K562 (cell line): ENCODE data around the gene DCTD. TPM values are rescaled to one million over a fixed set of nuclear protein-coding genes. Genes with fewer than 3 reads are reported as not detected.
A peak's percentile ranks its signal among the peaks of the same experiment; 100 is the strongest.

Experiments
- CBX8 ChIP-seq: fragments of 200-600 bp; sonication (generic); IDR thresholded peaks from 2 replicates; pipeline ENCODE4 v1.6.1; 2012; ENCODE audit warnings: borderline replicate concordance, mixed run types, low read depth, mild to moderate bottlenecking, moderate library complexity, mixed read lengths, low read length, control low read depth, inconsistent platforms; ENCODE audit not compliant: poor library complexity, severe bottlenecking; ENCODE audit errors: extremely low read depth
- CC2D1A ChIP-seq: fragments of 450-650 bp; IDR thresholded peaks from 2 replicates; pipeline ENCODE4 v1.6.1; 2017; ENCODE audit warnings: mild to moderate bottlenecking
- CREM ChIP-seq: IDR thresholded peaks from 2 replicates; pipeline ENCODE4 v1.6.1; 2014; ENCODE audit warnings: antibody characterized with exemption, low read depth
- E2F8 ChIP-seq: fragments of 450-650 bp; IDR thresholded peaks from 2 replicates; pipeline ENCODE4 v1.7.1; 2018; ENCODE audit warnings: mild to moderate bottlenecking, low read depth; ENCODE audit not compliant: partially characterized antibody
- ELK3 ChIP-seq: fragments of 450-650 bp; formaldehyde crosslinking; IDR thresholded peaks from 2 replicates; pipeline ENCODE4 v1.4.0; 2020; ENCODE audit warnings: mild to moderate bottlenecking
- FOXA1 ChIP-seq: fragments of 450-650 bp; IDR thresholded peaks from 2 replicates; pipeline ENCODE4 v1.6.1; 2016; ENCODE audit warnings: mild to moderate bottlenecking, borderline replicate concordance
- KLF16 ChIP-seq: IDR thresholded peaks from 2 replicates; pipeline ENCODE4 v1.6.1; 2016; ENCODE audit warnings: antibody characterized with exemption
- LARP7 ChIP-seq: fragments of 450-650 bp; IDR thresholded peaks from 2 replicates; pipeline ENCODE4 v1.6.1; 2016
- MAZ ChIP-seq, 2 experiments: fragments of 450-650 bp in 1 of 2; sonication (generic) in 1 of 2; formaldehyde crosslinking; IDR thresholded peaks in 1 of 2; conservative IDR thresholded peaks in 1 of 2; 2 replicates each; pipeline versions ENCODE4 v1.4.0 to v1.5.0; 2020; ENCODE audit warnings: mild to moderate bottlenecking in 1 of 2, missing genetic modification reagents in 1 of 2
- NCOA2 ChIP-seq, 2 experiments: fragments of 450-650 bp; IDR thresholded peaks; 2 replicates each; pipeline ENCODE4 v1.6.1; 2018; ENCODE audit warnings: mild to moderate bottlenecking in 2 of 2, moderate library complexity in 1 of 2; ENCODE audit not compliant: partially characterized antibody in 2 of 2
- NFXL1 ChIP-seq: fragments of 450-650 bp; formaldehyde crosslinking; IDR thresholded peaks from 2 replicates; pipeline ENCODE4 v1.4.0; 2021; ENCODE audit warnings: mild to moderate bottlenecking
- NR0B1 ChIP-seq: fragments of 450-650 bp; IDR thresholded peaks from one replicate; pipeline ENCODE4 v1.6.1; 2018; ENCODE audit warnings: mild to moderate bottlenecking, moderate library complexity; ENCODE audit not compliant: partially characterized antibody
- RUNX1 ChIP-seq: sonication (generic); IDR thresholded peaks from 2 replicates; pipeline ENCODE4 v1.6.1; 2016; ENCODE audit warnings: antibody characterized with exemption, low read depth
- SFPQ ChIP-seq: fragments of 200-400 bp; formaldehyde crosslinking; IDR thresholded peaks from 2 replicates; pipeline ENCODE4 v1.6.1; 2017; ENCODE audit warnings: mild to moderate bottlenecking, low read depth, low read length, moderate library complexity
- TRIM28 ChIP-seq: fragments of 450-650 bp; IDR thresholded peaks from 2 replicates; pipeline ENCODE4 v1.6.1; 2017
- ZBTB34 ChIP-seq: fragments of 250-450 bp; sonication (Bioruptor Pico); IDR thresholded peaks from 2 replicates; pipeline ENCODE4 v1.8.0; 2021; ENCODE audit warnings: mild to moderate bottlenecking, moderate library complexity
- ZNF282 ChIP-seq: sonication (generic); formaldehyde crosslinking; IDR thresholded peaks from 2 replicates; pipeline ENCODE4 v1.8.1; 2023; ENCODE audit warnings: missing genetic modification reagents
- polyA plus RNA-seq, 8 experiments: library from polyadenylated mRNA; depleted of rRNA in 4 of 8; stranded (reverse) in 5 of 8; unstranded in 3 of 8; fragments of >200 nt; fragmentation: Nextera tagmentation in 2 of 8; fragmentation: Illumina TruSeq in 1 of 8; extraction: Ambion mirVana in 2 of 8; extraction: Trizol in 1 of 8; gene quantifications; 2 replicates each; pipeline versions ENCODE4 v1.2.1 to v1.2.3, GENCODE V29; 2011 to 2014; ENCODE audit warnings: inconsistent platforms in 1 of 8, missing spikeins in 1 of 8
- total RNA-seq, 7 experiments: library from RNA; depleted of rRNA in 6 of 7; stranded (reverse); fragments of >200 nt in 6 of 7; fragmentation: Illumina TruSeq in 2 of 7; extraction: Trizol in 2 of 7; gene quantifications; 2 replicates each; pipeline versions ENCODE4 v1.2.1 to v1.2.3, GENCODE V29; 2011 to 2021; ENCODE audit warnings: low replicate concordance in 1 of 7

The DCTD gene
- total and polyA plus RNA-seq, 9 of the 15 experiments (the other 6 are each of a cell fraction or from before 2014, with no cell fraction given), result 38.7 to 114 (median 76.5) TPM

GRCh38 chr4:182925298-182925757 is 8.1 kb upstream of the DCTD start (continued):
- TF ChIP-seq RUNX1 (no peak), NR0B1 (no peak), E2F8 (no peak), MAZ (CRISPR knock-in tag; conservative IDR thresholded peaks at IDR 0.05 in 1 of 2, IDR thresholded peaks at IDR 0.05 in 1 of 2) (peak in 1 of 2 experiments; percentile 52; a peak in 1 of 4 replicates), LARP7 (no peak), TRIM28 (no peak), ZNF282 (CRISPR knock-in tag) (no peak), NFXL1 (CRISPR knock-in tag) (no peak), FOXA1 (no peak), KLF16 (peak; percentile 67; the same call in 1 of the 2 replicates), NCOA2 (IDR thresholded peaks at IDR 0.05; ENCODE audit: partially characterized antibody in 2 of 2) (no peak), CBX8 (no peak), CREM (peak; percentile 29; the same call in 1 of the 2 replicates), SFPQ (no peak), ZBTB34 (no peak), ELK3 (CRISPR knock-in tag) (no peak), CC2D1A (peak; percentile 59; the same call in 1 of the 2 replicates)
